Left kidney (tissue), 8 donors: ENCODE results near the gene PLN. TPM values are rescaled to one million over a fixed set of nuclear protein-coding genes. Genes with fewer than 3 reads are reported as not detected.
A peak's percentile ranks its signal among the peaks of the same experiment; 100 is the strongest.

Source experiments
- DNase-seq: peaks from one replicate; pipeline ENCODE4 v3.0.0-alpha.2; 2013
- long read RNA-seq, 8 donors: transcript quantifications; one replicate each; lab custom pipeline, GENCODE V29; 2026
- polyA plus RNA-seq: library from polyadenylated mRNA; unstranded; fragments of 120-200 nt; gene quantifications from one replicate; pipeline ENCODE4 v1.2.1, GENCODE V29; 2013; ENCODE audit not compliant: insufficient read length

PLN gene
- polyA plus RNA-seq = 4.8 TPM
- long read RNA-seq, donor 1, partial matches to known transcripts = 0 of 3 reads
- long read RNA-seq, donor 1, other reads (novel, unspliced or antisense) = 0 of 3 reads
- long read RNA-seq, donor 2, transcript PLN-201 (2 exons, 2,001 nt) = major isoform, 5 of 5 reads
- long read RNA-seq, donor 2, partial matches to known transcripts = 0 of 5 reads
- long read RNA-seq, donor 2, other reads (novel, unspliced or antisense) = 0 of 5 reads
- long read RNA-seq, donor 3, partial matches to known transcripts = 0 of 3 reads
- long read RNA-seq, donor 3, other reads (novel, unspliced or antisense) = 0 of 3 reads
- long read RNA-seq, donor 4 = 0 reads
- long read RNA-seq, donor 5, transcript PLN-201 (2 exons, 2,001 nt) = major isoform, 6 of 6 reads
- long read RNA-seq, donor 5, partial matches to known transcripts = 0 of 6 reads
- long read RNA-seq, donor 5, other reads (novel, unspliced or antisense) = 0 of 6 reads
- long read RNA-seq, donor 6, partial matches to known transcripts = 0 of 1 reads
- long read RNA-seq, donor 6, other reads (novel, unspliced or antisense) = 0 of 1 reads
- long read RNA-seq, donor 7, partial matches to known transcripts = 0 of 1 reads
- long read RNA-seq, donor 7, other reads (novel, unspliced or antisense) = 0 of 1 reads
- long read RNA-seq, donor 8, partial matches to known transcripts = 0 of 3 reads
- long read RNA-seq, donor 8, other reads (novel, unspliced or antisense) = 0 of 3 reads

- no peak for DNase-seq
Observed at GRCh38 chr6:118548136-118548535, at the start of gene PLN. Gene PLN, plus strand, starts transcription at chr6:118548296. Its CDS starts 10,626 bp downstream, at chr6:118558922.

- DNase-seq = no peak
Observed at GRCh38 chr6:118500130-118501015, 47.7 kb upstream of the PLN start.

GRCh38 chr6:118501099-118501498 lies 47.0 kb upstream of the PLN start:
- no peak for DNase-seq

- DNase-seq = peak; percentile 53
Observed at GRCh38 chr6:118501765-118502164, 46.3 kb upstream of the PLN start.

- DNase-seq = no peak
Observed at GRCh38 chr6:118502169-118502568, 45.9 kb upstream of the PLN start.

GRCh38 chr6:118504611-118505010 lies 43.5 kb upstream of the PLN start:
- DNase-seq = no peak

- DNase-seq = no peak
Observed at GRCh38 chr6:118505656-118506055, 42.4 kb upstream of the PLN start.

GRCh38 chr6:118506071-118506638 lies 41.9 kb upstream of the PLN start:
- no peak for DNase-seq

GRCh38 chr6:118507636-118508035 lies 40.5 kb upstream of the PLN start:
- DNase-seq = no peak

GRCh38 chr6:118509009-118509617 lies 39.0 kb upstream of the PLN start:
- DNase-seq = peak; percentile 8

- no peak for DNase-seq
Observed at GRCh38 chr6:118511930-118512715, 36.0 kb upstream of the PLN start.

GRCh38 chr6:118514689-118515088 lies 33.4 kb upstream of the PLN start:
- no peak for DNase-seq

- DNase-seq = no peak
Observed at GRCh38 chr6:118522422-118522821, 25.7 kb upstream of the PLN start.

GRCh38 chr6:118523216-118523615 lies 24.9 kb upstream of the PLN start:
- DNase-seq = no peak

GRCh38 chr6:118524686-118525085 lies 23.4 kb upstream of the PLN start:
- no peak for DNase-seq

GRCh38 chr6:118525913-118526780 lies 21.9 kb upstream of the PLN start:
- no peak for DNase-seq

- DNase-seq = no peak
Observed at GRCh38 chr6:118528129-118528528, 20.0 kb upstream of the PLN start.

GRCh38 chr6:118529756-118530155 lies 18.3 kb upstream of the PLN start:
- DNase-seq = no peak

GRCh38 chr6:118530942-118531341 lies 17.2 kb upstream of the PLN start:
- no peak for DNase-seq
